K562 (cell line): Measurements from ENCODE around the gene BNIPL. TPM values are rescaled to one million over a fixed set of nuclear protein-coding genes. Genes with fewer than 3 reads are reported as not detected.

ENCODE experiments used
- CXXC5 ChIP-seq: fragments of 250-450 bp; sonication (Bioruptor Pico); IDR thresholded peaks from 2 replicates; pipeline ENCODE4 v1.8.0; 2022; ENCODE audit warnings: inconsistent platforms, mild to moderate bottlenecking, moderate library complexity
- FOXA1 ChIP-seq: fragments of 450-650 bp; IDR thresholded peaks from 2 replicates; pipeline ENCODE4 v1.6.1; 2016; ENCODE audit warnings: mild to moderate bottlenecking, borderline replicate concordance
- KDM5B ChIP-seq: fragments of 200-600 bp; sonication (generic); IDR thresholded peaks from 2 replicates; pipeline ENCODE4 v1.6.1; 2012; ENCODE audit warnings: low read depth, mild to moderate bottlenecking, moderate library complexity, low read length, control low read depth, inconsistent platforms; ENCODE audit not compliant: insufficient replicate concordance
- NEUROD1 ChIP-seq: fragments of 150-350 bp; IDR thresholded peaks from 2 replicates; pipeline ENCODE4 v1.6.1; 2014; ENCODE audit warnings: borderline replicate concordance, low read length, low read depth; ENCODE audit not compliant: partially characterized antibody
- PCBP2 ChIP-seq: fragments of 200-400 bp; formaldehyde crosslinking; IDR thresholded peaks from 2 replicates; pipeline ENCODE4 v1.6.1; 2018; ENCODE audit warnings: low read length, low read depth, mild to moderate bottlenecking, moderate library complexity; ENCODE audit not compliant: poor library complexity, severe bottlenecking
- PRMT5 ChIP-seq: sonication (generic); formaldehyde crosslinking; IDR thresholded peaks from 2 replicates; pipeline ENCODE4 v1.5.0; 2020; ENCODE audit warnings: missing genetic modification reagents
- REST ChIP-seq, 2 experiments: fragments of 450-650 bp; formaldehyde crosslinking in 1 of 2; IDR thresholded peaks; 2 replicates each; pipeline versions ENCODE4 v1.4.0 to v1.6.1; 2014 to 2020; ENCODE audit warnings: mild to moderate bottlenecking in 2 of 2, borderline replicate concordance in 1 of 2, low read depth in 1 of 2
- ZFP91 ChIP-seq: sonication (generic); formaldehyde crosslinking; IDR thresholded peaks from 2 replicates; pipeline ENCODE4 v1.8.0; 2022; ENCODE audit warnings: mild to moderate bottlenecking, missing genetic modification reagents
- ZNF239 ChIP-seq: fragments of 250-450 bp; sonication (Bioruptor Pico); IDR thresholded peaks from 2 replicates; pipeline ENCODE4 v1.4.0; 2020; ENCODE audit warnings: mild to moderate bottlenecking
- polyA plus RNA-seq, 8 experiments: library from polyadenylated mRNA; depleted of rRNA in 4 of 8; stranded (reverse) in 5 of 8; unstranded in 3 of 8; fragments of >200 nt; fragmentation: Nextera tagmentation in 2 of 8; fragmentation: Illumina TruSeq in 1 of 8; extraction: Ambion mirVana in 2 of 8; extraction: Trizol in 1 of 8; gene quantifications; 2 replicates each; pipeline versions ENCODE4 v1.2.1 to v1.2.3, GENCODE V29; 2011 to 2014; ENCODE audit warnings: inconsistent platforms in 1 of 8, missing spikeins in 1 of 8
- total RNA-seq, 7 experiments: library from RNA; depleted of rRNA in 6 of 7; stranded (reverse); fragments of >200 nt in 6 of 7; fragmentation: Illumina TruSeq in 2 of 7; extraction: Trizol in 2 of 7; gene quantifications; 2 replicates each; pipeline versions ENCODE4 v1.2.1 to v1.2.3, GENCODE V29; 2011 to 2021; ENCODE audit warnings: low replicate concordance in 1 of 7
- TF ChIP-seq, protein P1 (sequence below): sonication (generic); formaldehyde crosslinking; IDR thresholded peaks from 2 replicates; pipeline ENCODE4 v1.8.1; 2023; ENCODE audit warnings: mild to moderate bottlenecking, missing genetic modification reagents, moderate library complexity
- TF ChIP-seq, protein P2 (sequence below): fragments of 250-450 bp; sonication (Bioruptor Pico); IDR thresholded peaks from 2 replicates; pipeline ENCODE4 v1.5.1; 2021; ENCODE audit warnings: mild to moderate bottlenecking
- TF ChIP-seq, protein P3 (sequence below), 3 experiments: fragments of 200-800 bp in 1 of 3; sonication (Bioruptor generic) in 1 of 3; sonication (generic) in 1 of 3; formaldehyde crosslinking in 1 of 3; IDR thresholded peaks; 2 replicates each; pipeline versions ENCODE4 v1.6.1 to v1.8.0; 2016 to 2022; ENCODE audit warnings: mild to moderate bottlenecking in 2 of 3, missing compliant biosample characterization in 2 of 3, missing genetic modification characterization in 2 of 3, missing genetic modification reagents in 1 of 3

Gene BNIPL
- total and polyA plus RNA-seq, 9 of the 15 experiments (the other 6 are each of a cell fraction or from before 2014, with no cell fraction given) = 0.08 to 1.4 (median 0.68) TPM

DNA sequence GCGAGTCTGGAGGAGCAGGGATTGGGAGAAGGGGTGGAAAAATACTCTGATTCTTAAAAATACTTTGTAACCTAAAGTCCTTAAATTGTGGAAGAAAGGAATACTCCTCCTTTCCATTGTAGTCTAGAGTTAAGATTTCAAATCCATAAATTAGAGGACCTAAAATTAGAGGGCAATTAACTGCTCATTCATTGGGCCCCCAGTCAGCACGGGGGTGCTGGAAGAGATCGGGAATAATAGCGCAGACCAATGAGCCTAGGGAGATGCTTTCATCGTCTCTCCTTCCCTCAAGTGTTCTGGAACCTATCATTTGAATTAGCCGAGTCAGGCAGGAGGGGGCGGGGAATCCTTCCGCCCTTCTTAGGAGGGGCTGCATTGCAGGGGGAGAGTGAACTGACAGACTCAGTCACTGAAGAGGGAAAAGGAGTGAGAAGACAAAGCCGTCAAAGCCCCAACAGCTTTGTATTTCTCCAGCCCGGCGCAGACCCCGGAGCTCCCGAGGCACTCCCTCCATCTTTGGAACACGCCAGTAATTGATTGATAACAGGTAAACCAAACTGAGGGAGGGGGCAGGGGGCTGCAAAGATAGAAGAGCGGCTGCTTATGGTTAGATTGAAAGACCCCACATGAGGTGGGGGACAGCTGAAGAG lies 23.7 kb downstream of the BNIPL start, which contains the start of gene MLLT11 (continued):
- TF ChIP-seq ZFP91 (CRISPR knock-in tag) (no peak), ZNF239 (CRISPR knock-in tag) (no peak), KDM5B (peak; percentile 40), REST (IDR thresholded peaks at IDR 0.05; ENCODE audit: borderline replicate concordance) (no peak), REST (CRISPR knock-in tag; IDR thresholded peaks at IDR 0.05; ENCODE audit: low read depth) (no peak), NEUROD1 (no peak), FOXA1 (no peak), PCBP2 (no peak), CXXC5 (CRISPR knock-in tag) (0 out of 2 replicates have a peak, but pooled peaks have one; percentile 35), PRMT5 (CRISPR knock-in tag) (no peak)
- TF ChIP-seq, protein P1, sequence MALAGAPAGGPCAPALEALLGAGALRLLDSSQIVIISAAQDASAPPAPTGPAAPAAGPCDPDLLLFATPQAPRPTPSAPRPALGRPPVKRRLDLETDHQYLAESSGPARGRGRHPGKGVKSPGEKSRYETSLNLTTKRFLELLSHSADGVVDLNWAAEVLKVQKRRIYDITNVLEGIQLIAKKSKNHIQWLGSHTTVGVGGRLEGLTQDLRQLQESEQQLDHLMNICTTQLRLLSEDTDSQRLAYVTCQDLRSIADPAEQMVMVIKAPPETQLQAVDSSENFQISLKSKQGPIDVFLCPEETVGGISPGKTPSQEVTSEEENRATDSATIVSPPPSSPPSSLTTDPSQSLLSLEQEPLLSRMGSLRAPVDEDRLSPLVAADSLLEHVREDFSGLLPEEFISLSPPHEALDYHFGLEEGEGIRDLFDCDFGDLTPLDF (CRISPR knock-in tag) = no peak
- TF ChIP-seq, protein P2, sequence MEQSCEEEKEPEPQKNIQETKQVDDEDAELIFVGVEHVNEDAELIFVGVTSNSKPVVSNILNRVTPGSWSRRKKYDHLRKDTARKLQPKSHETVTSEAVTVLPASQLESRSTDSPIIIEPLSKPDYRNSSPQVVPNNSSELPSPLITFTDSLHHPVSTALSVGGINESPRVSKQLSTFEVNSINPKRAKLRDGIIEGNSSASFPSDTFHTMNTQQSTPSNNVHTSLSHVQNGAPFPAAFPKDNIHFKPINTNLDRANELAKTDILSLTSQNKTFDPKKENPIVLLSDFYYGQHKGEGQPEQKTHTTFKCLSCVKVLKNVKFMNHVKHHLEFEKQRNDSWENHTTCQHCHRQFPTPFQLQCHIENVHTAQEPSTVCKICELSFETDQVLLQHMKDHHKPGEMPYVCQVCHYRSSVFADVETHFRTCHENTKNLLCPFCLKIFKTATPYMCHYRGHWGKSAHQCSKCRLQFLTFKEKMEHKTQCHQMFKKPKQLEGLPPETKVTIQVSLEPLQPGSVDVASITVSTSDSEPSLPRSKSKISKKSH (CRISPR knock-in tag) = no peak
- TF ChIP-seq, protein P3, sequence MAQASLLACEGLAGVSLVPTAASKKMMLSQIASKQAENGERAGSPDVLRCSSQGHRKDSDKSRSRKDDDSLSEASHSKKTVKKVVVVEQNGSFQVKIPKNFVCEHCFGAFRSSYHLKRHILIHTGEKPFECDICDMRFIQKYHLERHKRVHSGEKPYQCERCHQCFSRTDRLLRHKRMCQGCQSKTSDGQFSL (CRISPR knock-in tag; IDR thresholded peaks at IDR 0.05) = no peak
- TF ChIP-seq, protein P3 (tag; IDR thresholded peaks at IDR 0.05) = no peak
